ENCODE data around the gene KRTAP10-1. TPM values are rescaled to one million over a fixed set of nuclear protein-coding genes. Genes with fewer than 3 reads are reported as not detected.

Gene KRTAP10-1
- total RNA-seq, 4 donors from 2014 or later: 0.83 to 8.5 (median 2.6) TPM; not detected in 1

DNA sequence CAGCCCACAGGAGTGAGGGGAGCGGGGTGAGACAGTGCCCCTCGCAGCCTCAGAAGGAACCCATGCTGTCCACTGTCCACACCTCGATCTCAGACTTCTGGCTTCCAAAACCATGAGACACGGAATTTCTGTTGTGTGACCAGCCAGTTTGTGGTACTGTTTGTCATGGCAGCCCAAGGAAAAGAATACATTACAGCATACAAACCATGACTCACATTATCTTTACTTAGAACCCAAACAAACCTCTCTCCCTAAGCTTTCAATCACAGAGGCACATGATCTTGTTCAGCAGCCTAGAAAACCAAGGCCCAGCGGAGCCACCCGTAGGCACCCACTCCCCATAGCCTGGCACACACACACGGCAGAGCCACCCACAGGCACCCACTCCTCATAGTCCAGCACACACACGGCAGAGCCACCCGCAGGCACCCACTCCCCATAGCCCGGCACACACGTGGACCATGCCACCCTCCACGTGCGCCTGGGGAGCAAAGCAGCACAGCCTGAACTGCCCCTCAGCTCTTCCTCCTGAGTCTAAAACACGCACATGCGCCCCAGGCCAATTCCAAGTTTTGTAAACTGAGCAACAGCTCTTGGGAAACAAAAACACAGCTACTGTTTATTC is 33.1 kb upstream of the KRTAP10-1 start:
- H3K27ac ChIP-seq: no peak overlapping the region
- peaks cover 31% of the 10 kb centered on the region for H3K27me3 ChIP-seq
- no peaks in the 10 kb centered on the region for H3K36me3 ChIP-seq
- H3K4me3 ChIP-seq: no peak overlapping the region
- peaks cover 4% of the 10 kb centered on the region for H3K4me1 ChIP-seq
- 79% methylated on average over 13 of the region's 15 CpGs for WGBS
- H3K9me3 ChIP-seq: no peaks in the 10 kb centered on the region
- no peak for TF ChIP-seq EP300 (IDR thresholded peaks at IDR 0.05)
- no peak for TF ChIP-seq POLR2A (IDR thresholded peaks at IDR 0.05)
- no peak for TF ChIP-seq POLR2AphosphoS5 (IDR thresholded peaks at IDR 0.05)
- TF ChIP-seq, protein P1, sequence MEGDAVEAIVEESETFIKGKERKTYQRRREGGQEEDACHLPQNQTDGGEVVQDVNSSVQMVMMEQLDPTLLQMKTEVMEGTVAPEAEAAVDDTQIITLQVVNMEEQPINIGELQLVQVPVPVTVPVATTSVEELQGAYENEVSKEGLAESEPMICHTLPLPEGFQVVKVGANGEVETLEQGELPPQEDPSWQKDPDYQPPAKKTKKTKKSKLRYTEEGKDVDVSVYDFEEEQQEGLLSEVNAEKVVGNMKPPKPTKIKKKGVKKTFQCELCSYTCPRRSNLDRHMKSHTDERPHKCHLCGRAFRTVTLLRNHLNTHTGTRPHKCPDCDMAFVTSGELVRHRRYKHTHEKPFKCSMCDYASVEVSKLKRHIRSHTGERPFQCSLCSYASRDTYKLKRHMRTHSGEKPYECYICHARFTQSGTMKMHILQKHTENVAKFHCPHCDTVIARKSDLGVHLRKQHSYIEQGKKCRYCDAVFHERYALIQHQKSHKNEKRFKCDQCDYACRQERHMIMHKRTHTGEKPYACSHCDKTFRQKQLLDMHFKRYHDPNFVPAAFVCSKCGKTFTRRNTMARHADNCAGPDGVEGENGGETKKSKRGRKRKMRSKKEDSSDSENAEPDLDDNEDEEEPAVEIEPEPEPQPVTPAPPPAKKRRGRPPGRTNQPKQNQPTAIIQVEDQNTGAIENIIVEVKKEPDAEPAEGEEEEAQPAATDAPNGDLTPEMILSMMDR (IDR thresholded peaks at IDR 0.05): no peak
- peak in 1 of 2 donors; percentile 48 for DNase-seq (ENCODE audit: low spot score in 2 of 2)

DNA sequence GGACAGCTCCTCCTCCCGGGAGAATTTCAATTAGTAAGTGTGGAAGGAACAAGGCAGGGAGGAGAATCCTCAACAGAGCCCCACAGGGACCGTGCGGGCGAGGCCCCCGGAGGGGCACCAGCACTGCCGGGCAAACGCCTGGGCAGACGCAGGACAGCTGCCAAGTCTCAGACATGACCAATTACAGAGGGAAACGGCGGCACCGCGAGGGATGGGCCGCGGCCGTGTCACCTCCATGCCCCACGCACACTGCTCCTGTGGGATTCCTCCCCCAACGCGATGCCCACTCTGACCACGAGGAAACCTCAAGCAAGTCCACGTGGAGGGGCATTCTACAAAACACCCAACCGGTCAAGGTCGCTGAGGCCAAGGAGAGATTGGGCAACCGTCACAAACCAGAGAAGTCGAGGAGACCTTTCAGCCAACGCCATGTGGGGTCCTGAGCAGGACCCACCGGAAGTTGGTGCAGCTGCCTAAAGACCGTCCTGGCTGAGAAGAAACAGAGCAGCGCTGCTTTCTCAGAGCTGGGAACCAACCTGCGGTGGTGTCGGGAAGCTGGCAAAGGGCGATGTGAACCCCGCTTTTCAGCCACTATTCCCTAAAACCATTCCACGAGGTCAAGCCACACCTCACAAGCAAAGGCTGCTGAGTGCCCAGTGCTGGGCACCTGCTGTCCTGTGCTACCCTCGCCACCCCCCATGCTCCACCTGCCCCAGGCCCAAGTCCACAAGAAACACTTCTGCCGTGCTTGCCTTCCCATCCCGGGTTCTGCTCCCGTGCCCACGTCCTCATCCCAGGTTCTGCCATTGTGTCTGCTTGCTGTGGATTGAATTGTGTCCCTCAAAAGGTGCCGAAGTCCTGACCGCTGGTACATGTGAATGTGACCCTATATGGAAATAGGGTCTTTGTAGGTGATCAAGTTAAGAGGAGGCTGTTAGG is 32.1 kb upstream of the KRTAP10-1 start:
- Histone ChIP-seq H3K27me3 (peaks cover 32% of the 10 kb centered on the region), H3K4me3 (no peak overlapping the region), H3K36me3 (no peaks in the 10 kb centered on the region), H3K27ac (no peak overlapping the region), H3K4me1 (peaks cover 4% of the 10 kb centered on the region), H3K9me3 (no peaks in the 10 kb centered on the region)
- WGBS: 92% methylated on average over 37 of the region's 40 CpGs
- peak in 1 of 2 donors; percentile 67 for DNase-seq (ENCODE audit: low spot score in 2 of 2)
- TF ChIP-seq POLR2AphosphoS5 (IDR thresholded peaks at IDR 0.05): no peak
- TF ChIP-seq POLR2A (IDR thresholded peaks at IDR 0.05): no peak
- TF ChIP-seq, protein P1 (IDR thresholded peaks at IDR 0.05): no peak
- TF ChIP-seq EP300 (IDR thresholded peaks at IDR 0.05): no peak

DNA sequence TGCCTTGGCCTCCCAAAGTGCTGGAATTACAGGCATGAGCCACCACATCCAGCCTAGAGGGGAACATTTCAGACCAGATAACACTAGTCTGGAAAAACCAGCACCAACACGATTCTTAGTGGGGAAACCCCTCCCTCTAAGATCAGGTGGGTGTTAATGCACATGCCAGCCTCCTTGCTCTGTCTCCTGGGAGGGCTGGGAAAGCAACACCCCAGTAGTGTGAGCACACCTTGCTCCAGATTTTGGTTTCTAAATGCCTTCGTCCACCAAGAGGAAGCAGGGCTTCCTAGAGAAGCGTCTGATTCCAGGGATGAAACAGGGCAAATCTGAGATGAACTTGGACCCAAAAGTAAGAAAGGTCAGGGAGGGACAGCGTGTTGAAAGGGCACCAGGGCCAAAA is 31.3 kb upstream of the KRTAP10-1 start:
- 73% methylated on average over 4 of the region's 4 CpGs for WGBS
- peaks cover 4% of the 10 kb centered on the region for H3K4me1 ChIP-seq
- no peak overlapping the region for H3K4me3 ChIP-seq
- no peak for TF ChIP-seq EP300 (IDR thresholded peaks at IDR 0.05)
- TF ChIP-seq, protein P1 (IDR thresholded peaks at IDR 0.05): no peak
- TF ChIP-seq POLR2A (IDR thresholded peaks at IDR 0.05): no peak
- TF ChIP-seq POLR2AphosphoS5 (IDR thresholded peaks at IDR 0.05): no peak
- H3K27me3 ChIP-seq: peaks cover 32% of the 10 kb centered on the region
- no peak overlapping the region for H3K27ac ChIP-seq
- H3K9me3 ChIP-seq: no peaks in the 10 kb centered on the region
- no peaks in the 10 kb centered on the region for H3K36me3 ChIP-seq
- no peak for DNase-seq (ENCODE audit: low spot score in 2 of 2)

DNA sequence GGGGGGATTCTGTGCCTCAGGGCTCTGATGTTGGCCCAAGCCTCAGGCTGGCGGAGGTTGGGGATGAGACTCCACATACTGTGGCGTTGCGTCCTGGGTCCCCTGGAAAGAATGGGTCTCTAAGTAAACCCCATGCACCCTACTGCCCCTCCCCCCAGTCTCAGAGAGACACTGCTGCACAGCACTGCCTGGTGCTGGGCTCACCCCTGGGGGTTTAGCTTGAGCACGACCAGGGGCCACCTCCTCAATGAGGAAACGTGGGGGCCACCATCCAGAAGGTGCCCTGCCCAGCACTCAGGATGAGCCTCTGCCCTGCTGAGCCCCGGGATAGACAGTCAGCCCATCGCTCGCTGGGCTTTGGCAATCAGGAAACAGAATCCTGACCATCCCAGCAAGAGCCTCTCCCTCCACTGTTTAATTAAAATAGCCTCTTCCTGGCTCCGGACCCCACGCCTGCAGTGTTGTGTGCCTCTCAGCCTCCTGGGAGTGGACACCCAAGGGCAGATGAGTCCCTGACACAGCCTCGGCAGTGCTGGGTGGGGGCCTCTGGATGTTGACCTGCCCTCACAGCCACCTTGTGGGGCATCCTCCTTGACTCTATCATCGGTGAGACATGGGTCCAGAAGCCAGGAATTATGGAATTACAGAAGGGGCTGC is 30.0 kb upstream of the KRTAP10-1 start:
- TF ChIP-seq POLR2A (IDR thresholded peaks at IDR 0.05): no peak
- TF ChIP-seq, protein P1 (IDR thresholded peaks at IDR 0.05): no peak
- no peak for TF ChIP-seq POLR2AphosphoS5 (IDR thresholded peaks at IDR 0.05)
- Histone ChIP-seq H3K4me3 (no peak overlapping the region), H3K27ac (no peak overlapping the region), H3K27me3 (peaks cover 32% of the 10 kb centered on the region), H3K4me1 (peaks cover 4% of the 10 kb centered on the region), H3K36me3 (no peaks in the 10 kb centered on the region), H3K9me3 (no peaks in the 10 kb centered on the region)
- 71% methylated on average over 1 of the region's 12 CpGs for WGBS
- DNase-seq (ENCODE audit: low spot score in 2 of 2): peak in 1 of 2 donors; percentile 28
